HG02840 (cell line): ENCODE measurements around the gene ZBTB22.

Source experiments
- ATAC-seq: cut with Tn5 transposase; IDR thresholded peaks from one replicate; pipeline ENCODE4 v1.9.1; 2021; ENCODE audit warnings: mild to moderate bottlenecking, moderate library complexity, moderate number of reproducible peaks; ENCODE audit not compliant: unreplicated experiment, low FRiP score

ZBTB22 gene

GRCh38 chr6:33330736-33331135 lies 13.2 kb upstream of the ZBTB22 start:
- no peak for ATAC-seq

- ATAC-seq: no peak
These were observed 11.5 kb upstream of the ZBTB22 start for GRCh38 chr6:33329058-33329457.

GRCh38 chr6:33324125-33324524 lies 6.6 kb upstream of the ZBTB22 start:
- no peak for ATAC-seq

- ATAC-seq: no peak
These were observed 6.0 kb upstream of the ZBTB22 start for GRCh38 chr6:33323623-33323948.

- no peak for ATAC-seq
These were observed 3.7 kb upstream of the ZBTB22 start for GRCh38 chr6:33321227-33321626.

GRCh38 chr6:33320315-33321181 lies 3.0 kb upstream of the ZBTB22 start:
- no peak for ATAC-seq

GRCh38 chr6:33319939-33320314 lies 2.4 kb upstream of the ZBTB22 start:
- ATAC-seq: no peak

GRCh38 chr6:33318426-33319073 lies 1.0 kb upstream of the ZBTB22 start:
- ATAC-seq: no peak

- ATAC-seq: no peak
These were observed 200 bp downstream of the ZBTB22 start for GRCh38 chr6:33317419-33317668.

GRCh38 chr6:33316603-33317418 lies 733 bp downstream of the ZBTB22 start:
- ATAC-seq: no peak

- ATAC-seq: no peak
These were observed 1.5 kb downstream of the ZBTB22 start for GRCh38 chr6:33315793-33316602.

GRCh38 chr6:33314943-33315792 lies 2.4 kb downstream of the ZBTB22 start:
- ATAC-seq: no peak

GRCh38 chr6:33314515-33314942 lies 3.0 kb downstream of the ZBTB22 start:
- ATAC-seq: no peak

- ATAC-seq: no peak
These were observed 3.6 kb downstream of the ZBTB22 start, which contains the start of gene TAPBP for GRCh38 chr6:33313709-33314514. Gene TAPBP, minus strand, starts transcription at chr6:33314078. Its CDS starts 37 bp downstream, at chr6:33314041.

GRCh38 chr6:33313105-33313708 lies 4.3 kb downstream of the ZBTB22 start:
- ATAC-seq: no peak

- no peak for ATAC-seq
These were observed 5.0 kb downstream of the ZBTB22 start for GRCh38 chr6:33312361-33313104.

GRCh38 chr6:33306356-33306755 lies 11.2 kb downstream of the ZBTB22 start:
- ATAC-seq: no peak

- no peak for ATAC-seq
These were observed 12.5 kb downstream of the ZBTB22 start for GRCh38 chr6:33305052-33305451.
